Colonic mucosa (tissue), 4 donors: ENCODE results near the gene CIDEB. TPM values are rescaled to one million over a fixed set of nuclear protein-coding genes. Genes with fewer than 3 reads are reported as not detected.

Experiments used
- DNase-seq: peaks from one replicate; pipeline ENCODE4 v3.0.0-alpha.2; 2020
- H3K27ac ChIP-seq: fragments of 200-600 bp; one replicate; pipeline ENCODE4 v1.8.0; 2021
- H3K27me3 ChIP-seq: fragments of 200-600 bp; one replicate; pipeline ENCODE4 v1.8.0; 2021
- H3K36me3 ChIP-seq: fragments of 200-600 bp; one replicate; pipeline ENCODE4 v1.8.0; 2021
- H3K4me1 ChIP-seq: fragments of 200-600 bp; one replicate; pipeline ENCODE4 v1.8.0; 2021; ENCODE audit warnings: mild to moderate bottlenecking
- H3K4me3 ChIP-seq: fragments of 200-600 bp; one replicate; pipeline ENCODE4 v1.8.0; 2021
- H3K9ac ChIP-seq, 2 donors: one replicate each; pipeline ENCODE4 v1.7.0; 2013; ENCODE audit warnings: control low read depth in 2 of 2, low read depth in 2 of 2, low read length in 2 of 2
- H3K9me3 ChIP-seq: fragments of 200-600 bp; one replicate; pipeline ENCODE4 v1.8.0; 2021
- intact Hi-C: fragments of 100-400 bp; cut with DNase I; formaldehyde crosslinking; loops from one replicate; pipeline ENCODE4 v1.14.1; 2022
- total RNA-seq, 2 donors: library from RNA; stranded (reverse); fragmentation: NEBNext Ultra II Directional in 1 of 2; extraction: Animal tissue kit (Norgen Biotek cat#: 25700) in 1 of 2; gene quantifications; one replicate each; pipeline ENCODE4 v1.2.1, GENCODE V29; 2021
- TF ChIP-seq, protein P1 (sequence below): fragments of 200-600 bp; IDR thresholded peaks from one replicate; pipeline ENCODE4 v1.8.0; 2022; ENCODE audit warnings: antibody characterized with exemption, mild to moderate bottlenecking
- donor health status: healthy.
- donor health status: DM: no; HTN: no; CAD: no.
- donor health status: DM: no; HTN: no; CAD: no.

The CIDEB gene
- total RNA-seq, 2 donors from 2014 or later, result 7.7 to 12.9 TPM

DNA sequence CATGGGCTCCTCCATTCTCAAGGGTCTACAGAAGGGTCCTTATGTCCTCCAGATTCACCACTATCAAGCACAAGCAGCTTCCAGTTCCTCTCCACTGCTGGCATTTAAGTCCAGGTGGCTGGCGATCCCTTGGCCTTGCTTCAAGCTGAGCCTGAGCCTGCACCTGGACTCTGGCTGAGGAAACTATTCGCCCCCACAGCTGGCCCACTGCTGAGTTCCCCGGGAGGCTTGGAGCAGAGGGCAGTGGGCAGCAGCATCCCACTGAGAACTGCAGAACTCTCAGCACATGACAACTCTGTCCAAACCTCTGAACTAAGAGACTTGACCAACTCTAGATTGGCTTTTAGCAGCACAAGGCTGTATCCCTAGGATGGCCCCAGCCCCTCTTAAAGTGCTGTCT, 25.0 kb downstream of the CIDEB start:
- H3K36me3 ChIP-seq, result no peaks in the 10 kb centered on the region
- intact Hi-C loops, result no loop called here
- H3K9me3 ChIP-seq, result no peaks in the 10 kb centered on the region
- TF ChIP-seq, protein P1, sequence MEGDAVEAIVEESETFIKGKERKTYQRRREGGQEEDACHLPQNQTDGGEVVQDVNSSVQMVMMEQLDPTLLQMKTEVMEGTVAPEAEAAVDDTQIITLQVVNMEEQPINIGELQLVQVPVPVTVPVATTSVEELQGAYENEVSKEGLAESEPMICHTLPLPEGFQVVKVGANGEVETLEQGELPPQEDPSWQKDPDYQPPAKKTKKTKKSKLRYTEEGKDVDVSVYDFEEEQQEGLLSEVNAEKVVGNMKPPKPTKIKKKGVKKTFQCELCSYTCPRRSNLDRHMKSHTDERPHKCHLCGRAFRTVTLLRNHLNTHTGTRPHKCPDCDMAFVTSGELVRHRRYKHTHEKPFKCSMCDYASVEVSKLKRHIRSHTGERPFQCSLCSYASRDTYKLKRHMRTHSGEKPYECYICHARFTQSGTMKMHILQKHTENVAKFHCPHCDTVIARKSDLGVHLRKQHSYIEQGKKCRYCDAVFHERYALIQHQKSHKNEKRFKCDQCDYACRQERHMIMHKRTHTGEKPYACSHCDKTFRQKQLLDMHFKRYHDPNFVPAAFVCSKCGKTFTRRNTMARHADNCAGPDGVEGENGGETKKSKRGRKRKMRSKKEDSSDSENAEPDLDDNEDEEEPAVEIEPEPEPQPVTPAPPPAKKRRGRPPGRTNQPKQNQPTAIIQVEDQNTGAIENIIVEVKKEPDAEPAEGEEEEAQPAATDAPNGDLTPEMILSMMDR, result no peak
- H3K9ac ChIP-seq, result no peak overlapping the region
- no peak overlapping the region for H3K27ac ChIP-seq
- H3K4me1 ChIP-seq, result no peaks in the 10 kb centered on the region
- no peak for DNase-seq
- H3K27me3 ChIP-seq, result no peaks in the 10 kb centered on the region
- no peak overlapping the region for H3K4me3 ChIP-seq

DNA sequence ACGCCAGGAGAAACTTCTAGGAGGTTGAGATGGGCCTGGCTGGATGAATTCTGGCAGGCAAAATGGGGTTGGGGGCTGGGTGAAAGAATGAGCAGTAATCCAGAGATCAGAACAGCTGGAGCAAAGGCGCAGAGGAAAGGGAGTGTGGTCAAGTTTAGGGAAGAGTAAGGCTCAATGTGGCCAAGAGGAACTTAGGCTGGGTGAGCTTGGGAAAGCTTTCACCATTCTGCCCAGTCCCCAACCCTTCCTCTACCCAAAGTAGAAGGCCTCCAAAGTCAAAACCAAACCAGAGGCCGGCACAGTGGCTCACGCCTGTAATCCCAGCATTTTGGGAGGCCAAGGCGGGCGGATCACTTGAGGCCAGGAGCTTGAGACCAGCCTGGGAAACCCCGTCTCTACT, 26.1 kb downstream of the CIDEB start:
- intact Hi-C loops, result no loop called here
- Histone ChIP-seq H3K9me3 (no peaks in the 10 kb centered on the region), H3K4me3 (no peak overlapping the region), H3K4me1 (no peaks in the 10 kb centered on the region), H3K9ac (no peak overlapping the region), H3K27me3 (no peaks in the 10 kb centered on the region), H3K27ac (no peak overlapping the region), H3K36me3 (no peaks in the 10 kb centered on the region)
- no peak for DNase-seq
- TF ChIP-seq, protein P1, result no peak

DNA sequence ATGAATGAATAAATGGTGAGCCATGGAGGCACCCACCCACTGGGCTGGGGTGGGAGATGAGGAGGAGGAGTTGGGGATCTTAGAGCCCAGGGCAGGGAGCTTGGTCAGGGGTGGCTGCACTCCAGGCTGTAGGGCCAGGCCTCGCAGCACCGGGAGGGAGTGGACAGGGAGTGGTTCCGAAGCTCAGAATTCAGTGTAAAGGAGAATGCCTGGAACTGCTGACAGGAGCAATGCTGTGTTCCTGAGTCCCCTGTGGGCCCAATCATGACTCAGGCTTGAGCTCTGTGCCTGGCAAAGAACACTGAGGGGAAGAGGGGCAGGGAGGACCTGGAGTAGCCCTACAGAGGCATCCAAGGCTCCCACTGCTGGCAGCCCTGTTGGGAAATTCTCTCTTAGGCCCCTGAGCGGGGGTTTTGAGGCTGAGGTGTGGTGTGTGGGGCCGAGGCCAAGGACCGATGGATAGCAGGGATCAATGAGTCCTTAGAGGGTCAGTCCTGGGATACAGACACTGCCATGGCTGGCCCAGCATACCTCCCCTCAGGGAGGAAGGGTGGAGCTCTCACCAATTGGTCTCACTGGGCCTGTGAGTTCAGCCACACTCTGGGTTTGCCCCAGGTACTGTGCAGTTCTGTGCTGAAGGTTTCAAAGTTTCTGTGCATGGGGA, 26.8 kb downstream of the CIDEB start:
- DNase-seq, result no peak
- H3K27ac ChIP-seq, result no peak overlapping the region
- no peaks in the 10 kb centered on the region for H3K9me3 ChIP-seq
- H3K9ac ChIP-seq, result no peak overlapping the region
- no peaks in the 10 kb centered on the region for H3K4me1 ChIP-seq
- intact Hi-C loops, result no loop called here
- TF ChIP-seq, protein P1, result no peak
- no peaks in the 10 kb centered on the region for H3K27me3 ChIP-seq
- no peak overlapping the region for H3K4me3 ChIP-seq
- no peaks in the 10 kb centered on the region for H3K36me3 ChIP-seq

DNA sequence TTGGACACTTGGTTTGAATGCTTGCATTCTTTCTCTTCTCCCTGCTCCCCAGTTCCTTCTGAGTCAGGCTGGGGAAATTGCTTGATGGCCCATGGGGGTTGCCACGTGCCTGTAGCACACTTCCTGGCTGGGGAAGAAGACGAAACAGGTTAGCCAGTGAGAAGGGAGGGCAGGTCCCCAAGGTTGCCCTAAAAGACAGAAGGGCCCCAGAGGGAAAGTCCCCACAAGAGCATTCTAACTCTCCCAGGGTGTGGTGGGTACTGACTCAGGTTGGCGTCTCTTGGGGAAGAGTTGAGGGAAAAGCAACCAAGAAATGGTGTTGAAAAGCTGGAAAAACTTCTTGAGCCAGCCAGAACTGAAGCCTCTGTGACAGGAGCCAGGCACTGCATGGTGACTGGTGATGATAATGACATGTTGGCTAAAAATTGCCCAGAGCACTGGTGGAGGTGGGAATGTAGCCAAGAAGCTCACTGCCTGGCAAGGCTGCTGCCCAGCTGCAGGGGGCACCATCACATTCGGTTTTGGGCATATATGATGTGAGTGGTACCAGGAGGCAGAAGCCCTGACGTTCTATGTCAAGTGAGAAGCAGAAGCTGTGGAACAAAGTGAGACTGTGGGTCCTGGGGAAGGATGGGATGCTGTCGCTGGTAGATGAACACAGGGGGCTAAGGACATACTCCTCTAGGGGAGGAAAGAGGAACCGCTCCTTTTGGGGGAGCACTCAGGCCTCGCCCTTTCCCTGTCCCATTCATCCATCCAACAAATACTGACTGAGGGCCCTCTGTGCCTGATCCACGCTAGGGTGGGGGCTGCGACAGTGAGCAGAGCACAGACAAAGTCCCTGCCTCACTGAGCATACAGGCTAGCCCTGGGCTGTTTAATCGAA, 28.2 kb downstream of the CIDEB start:
- no peak overlapping the region for H3K27ac ChIP-seq
- no peaks in the 10 kb centered on the region for H3K27me3 ChIP-seq
- H3K36me3 ChIP-seq, result no peaks in the 10 kb centered on the region
- H3K4me3 ChIP-seq, result no peak overlapping the region
- intact Hi-C loops, result no loop called here
- H3K9me3 ChIP-seq, result no peaks in the 10 kb centered on the region
- no peaks in the 10 kb centered on the region for H3K4me1 ChIP-seq
- TF ChIP-seq, protein P1, result no peak
- no peak for DNase-seq
- no peak overlapping the region for H3K9ac ChIP-seq

DNA sequence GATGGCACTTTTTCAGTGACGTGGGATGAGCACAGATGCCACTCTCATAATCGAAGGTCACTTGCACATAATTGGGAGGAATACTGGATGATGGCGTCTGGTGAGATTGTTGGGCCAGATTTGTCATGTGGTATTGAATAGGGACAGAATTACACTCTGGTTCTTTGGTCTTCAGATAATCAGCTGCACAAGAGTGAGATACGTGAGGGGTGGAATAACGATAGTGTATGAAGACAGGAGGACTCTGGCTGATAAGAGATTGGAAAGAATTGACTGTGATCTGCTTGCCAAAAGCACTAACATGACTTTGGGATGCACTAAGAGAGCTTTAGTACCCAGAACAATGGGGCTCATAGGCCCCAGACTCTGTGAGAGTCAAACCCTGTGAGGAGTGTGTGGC, 29.4 kb downstream of the CIDEB start:
- DNase-seq, result no peak
- Histone ChIP-seq H3K9me3 (no peaks in the 10 kb centered on the region), H3K4me3 (no peak overlapping the region), H3K36me3 (no peaks in the 10 kb centered on the region), H3K4me1 (no peaks in the 10 kb centered on the region), H3K27me3 (no peaks in the 10 kb centered on the region), H3K27ac (no peak overlapping the region), H3K9ac (no peak overlapping the region)
- intact Hi-C loops, result no loop called here
- TF ChIP-seq, protein P1, result no peak
